DLD1 (cell line): ENCODE measurements around the gene MAGEB1.

Source experiments
- in situ Hi-C: cut with HindIII; loops from 2 replicates; pipeline ENCODE4 v1.10.0; 2017; ENCODE audit warnings: low sequenced_read_pairs

Gene MAGEB1

GRCh38 chrX:30246769-30247489 lies at the start of gene MAGEB1:
Gene MAGEB1 (plus strand): TSS chrX:30247146. CDS start chrX:30250494, 3,348 bp downstream.
- in situ Hi-C loops: no loop called here

- in situ Hi-C loops: no loop called here
These were observed 34.8 kb upstream of the MAGEB1 start for GRCh38 chrX:30212172-30212571.

- in situ Hi-C loops: no loop called here
These were observed 31.5 kb upstream of the MAGEB1 start, which contains the start of gene MAGEB2 for GRCh38 chrX:30215357-30215843. Gene MAGEB2 (plus strand): TSS chrX:30215563. CDS start chrX:30218581, 3,018 bp downstream.

GRCh38 chrX:30217465-30217864 lies 29.5 kb upstream of the MAGEB1 start:
- in situ Hi-C loops: no loop called here

GRCh38 chrX:30219372-30219771 lies 27.6 kb upstream of the MAGEB1 start:
- in situ Hi-C loops: no loop called here

GRCh38 chrX:30220661-30221060 lies 26.3 kb upstream of the MAGEB1 start:
- in situ Hi-C loops: no loop called here

- in situ Hi-C loops: no loop called here
These were observed 22.4 kb upstream of the MAGEB1 start for GRCh38 chrX:30224536-30224935.

- in situ Hi-C loops: no loop called here
These were observed 18.4 kb upstream of the MAGEB1 start for GRCh38 chrX:30228526-30228925.

GRCh38 chrX:30230395-30230794 lies 16.6 kb upstream of the MAGEB1 start, which contains the start of gene MAGEB3:
Gene MAGEB3 (plus strand): TSS chrX:30230657. CDS start chrX:30235925, 5,268 bp downstream.
- in situ Hi-C loops: no loop called here

GRCh38 chrX:30241724-30242415 lies 5.1 kb upstream of the MAGEB1 start, which contains the start of gene MAGEB4:
Gene MAGEB4 (plus strand): TSS chrX:30242000. CDS start chrX:30242136, 136 bp downstream.
- in situ Hi-C loops: no loop called here

- in situ Hi-C loops: no loop called here
These were observed 1.9 kb downstream of the MAGEB1 start for GRCh38 chrX:30248854-30249253.

- in situ Hi-C loops: no loop called here
These were observed 6.3 kb downstream of the MAGEB1 start for GRCh38 chrX:30253257-30253656.

GRCh38 chrX:30259927-30260326 lies 13.0 kb downstream of the MAGEB1 start:
- in situ Hi-C loops: no loop called here

- in situ Hi-C loops: no loop called here
These were observed 14.1 kb downstream of the MAGEB1 start for GRCh38 chrX:30261012-30261411.

GRCh38 chrX:30262763-30263162 lies 15.8 kb downstream of the MAGEB1 start:
- in situ Hi-C loops: no loop called here

GRCh38 chrX:30270639-30271038 lies 23.7 kb downstream of the MAGEB1 start:
- in situ Hi-C loops: no loop called here

GRCh38 chrX:30275498-30275897 lies 28.6 kb downstream of the MAGEB1 start:
- in situ Hi-C loops: no loop called here

- in situ Hi-C loops: no loop called here
These were observed 31.4 kb downstream of the MAGEB1 start for GRCh38 chrX:30278365-30278764.

GRCh38 chrX:30280428-30280827 lies 33.5 kb downstream of the MAGEB1 start:
- in situ Hi-C loops: no loop called here

GRCh38 chrX:30282527-30282926 lies 35.6 kb downstream of the MAGEB1 start:
- in situ Hi-C loops: no loop called here

GRCh38 chrX:30283456-30284200 lies 36.7 kb downstream of the MAGEB1 start:
- in situ Hi-C loops: no loop called here
